ENCODE measurements around the gene FUCA1.

FUCA1 gene

GRCh38 chr1:23800400-23801337 is 67.4 kb downstream of the FUCA1 start, which contains the start of gene GALE:
GALE (minus strand) TSS chr1:23800754; CDS start chr1:23799007, 1,747 bp downstream.
- TF ChIP-seq CTCF (IDR thresholded peaks at IDR 0.05; ENCODE audit: borderline replicate concordance, control extremely low read depth, extremely low read depth, insufficient read depth, missing control alignments) = no peak
- in situ Hi-C loops (cut with MboI; ENCODE audit: low sequenced_read_pairs, unreplicated experiment) = no loop called here

GRCh38 chr1:23799570-23800399 is 68.3 kb downstream of the FUCA1 start:
- peak; percentile 74 for DNase-seq (ENCODE audit: low spot score)
- in situ Hi-C loops (cut with MboI; ENCODE audit: low sequenced_read_pairs, unreplicated experiment) = no loop called here
- no peak for TF ChIP-seq CTCF (IDR thresholded peaks at IDR 0.05; ENCODE audit: borderline replicate concordance, control extremely low read depth, extremely low read depth, insufficient read depth, missing control alignments)

More at GRCh38 chr1:23800400-23801337, 67.4 kb downstream of the FUCA1 start, which contains the start of gene GALE:
- DNase-seq (ENCODE audit: low spot score) = peak; percentile 99

GRCh38 chr1:23799255-23799569 is 68.9 kb downstream of the FUCA1 start:
- DNase-seq (ENCODE audit: low spot score) = no peak
- TF ChIP-seq CTCF (IDR thresholded peaks at IDR 0.05; ENCODE audit: borderline replicate concordance, control extremely low read depth, extremely low read depth, insufficient read depth, missing control alignments) = no peak
- in situ Hi-C loops (cut with MboI; ENCODE audit: low sequenced_read_pairs, unreplicated experiment) = no loop called here

- TF ChIP-seq CTCF (IDR thresholded peaks at IDR 0.05; ENCODE audit: borderline replicate concordance, control extremely low read depth, extremely low read depth, insufficient read depth, missing control alignments) = no peak
- in situ Hi-C loops (cut with MboI; ENCODE audit: low sequenced_read_pairs, unreplicated experiment) = no loop called here
- no peak for DNase-seq (ENCODE audit: low spot score)
Observed at GRCh38 chr1:23798662-23799142, 69.4 kb downstream of the FUCA1 start.

GRCh38 chr1:23797478-23798448 is 70.3 kb downstream of the FUCA1 start:
- no peak for DNase-seq (ENCODE audit: low spot score)
- in situ Hi-C loops (cut with MboI; ENCODE audit: low sequenced_read_pairs, unreplicated experiment) = no loop called here
- TF ChIP-seq CTCF (IDR thresholded peaks at IDR 0.05; ENCODE audit: borderline replicate concordance, control extremely low read depth, extremely low read depth, insufficient read depth, missing control alignments) = no peak

All from GM13976 (cell line).